Stimulated activated CD4-positive, alpha-beta T cell treated with anti-CD3 and anti-CD28 coated beads, Interleukin-4, amount 100 ng/mL, for 24 hours (primary cell): ENCODE measurements around the gene CYTH4.

Experiments
- DNase-seq: peaks from one replicate; pipeline ENCODE4 v3.0.0-alpha.2; 2020

Gene CYTH4

DNA sequence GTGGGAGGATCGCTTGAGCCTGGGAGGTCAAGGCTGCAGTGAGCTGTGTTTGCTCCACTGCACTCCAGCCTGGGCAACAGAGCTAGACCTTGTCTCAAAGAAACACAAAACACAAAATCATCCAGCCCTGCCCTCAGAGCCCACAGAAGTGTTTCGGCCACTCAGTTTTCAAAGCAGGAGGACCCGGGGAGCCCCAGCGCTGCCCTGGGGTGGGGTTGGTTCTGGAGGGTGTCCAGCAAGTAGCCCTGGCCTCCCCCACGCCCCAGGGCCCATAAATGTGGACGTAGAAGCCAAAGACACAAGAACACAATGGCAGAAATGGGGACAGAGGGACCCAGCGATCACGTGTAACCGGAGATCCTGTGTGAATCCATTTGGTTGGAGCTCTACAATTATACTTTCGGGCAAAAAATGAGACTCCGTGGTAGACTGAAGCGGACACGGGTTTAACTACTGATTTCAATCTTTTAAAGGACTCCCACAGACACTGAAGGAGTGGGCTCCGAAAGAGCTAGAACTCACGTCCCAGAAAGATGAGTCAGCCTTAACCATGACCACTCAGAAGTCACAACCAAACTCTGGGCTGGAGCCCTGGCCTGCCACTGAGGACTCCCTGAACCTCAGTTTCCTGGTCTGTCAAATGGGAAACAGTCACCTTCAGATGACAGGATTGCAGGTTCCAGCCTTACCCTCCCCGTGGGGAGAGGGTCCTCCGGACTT lies 9.0 kb upstream of the CYTH4 start:
- peak; percentile 32 for DNase-seq

DNA sequence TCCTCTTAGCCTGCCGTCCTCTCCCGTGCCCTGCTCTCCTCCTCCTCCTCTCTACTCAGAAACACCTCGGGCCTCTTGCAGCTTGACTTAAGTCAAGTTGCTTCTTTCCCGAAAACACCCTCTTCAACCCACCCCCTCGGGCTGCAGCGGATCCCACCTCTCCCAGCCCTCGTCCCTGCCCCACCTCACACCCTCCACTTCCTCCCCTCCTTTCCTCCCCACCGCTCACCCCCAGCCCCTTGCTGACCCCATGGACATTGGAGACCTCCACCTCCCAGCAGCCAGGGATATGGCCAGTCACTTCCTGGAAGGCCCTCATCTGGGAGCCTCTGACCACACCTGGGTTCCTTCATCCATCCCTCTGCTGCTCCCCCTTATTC lies 8.5 kb upstream of the CYTH4 start:
- no peak for DNase-seq

DNA sequence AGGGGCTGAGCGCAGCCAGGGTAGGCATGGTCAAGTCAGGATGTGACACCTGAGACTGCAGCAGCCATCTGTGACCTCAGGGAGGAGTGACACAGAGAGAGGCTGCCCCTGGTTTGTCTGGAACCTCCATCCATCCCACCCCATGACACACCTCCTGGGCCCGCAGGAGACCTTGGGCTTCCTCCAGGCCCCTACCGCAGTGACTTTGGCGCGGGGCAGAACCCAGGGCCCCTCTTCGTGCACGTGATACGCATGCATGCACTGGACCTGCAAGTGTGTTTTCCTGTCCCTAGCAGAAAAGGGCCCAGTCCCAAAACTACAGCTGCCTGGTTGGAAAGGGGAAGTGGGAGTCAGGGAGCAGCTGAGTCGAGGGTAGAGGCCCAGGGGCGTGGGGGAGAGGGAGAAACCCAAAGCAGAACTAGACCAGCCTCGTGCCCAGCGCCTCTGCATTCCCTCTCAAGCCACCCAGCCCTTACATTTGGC lies 7.9 kb upstream of the CYTH4 start:
- DNase-seq = no peak

DNA sequence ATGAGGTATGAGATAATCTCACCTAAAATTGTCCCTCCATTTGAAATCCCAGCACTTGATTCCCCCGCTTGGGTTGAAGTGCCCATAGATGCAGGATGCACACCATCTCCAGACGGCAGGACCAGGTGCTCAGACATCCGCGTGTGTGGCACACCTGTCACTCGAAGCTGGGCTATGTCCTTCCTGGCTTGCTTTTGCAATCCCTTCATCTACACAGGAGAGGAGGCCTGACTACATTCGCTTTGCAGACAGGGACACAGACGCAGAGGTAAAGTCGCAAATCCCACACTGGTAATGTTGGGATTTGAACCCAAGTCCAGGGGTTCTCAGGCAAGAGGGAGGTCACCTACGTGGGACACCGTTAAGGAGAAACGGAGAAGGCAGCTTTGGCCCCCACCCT lies 7.2 kb upstream of the CYTH4 start:
- no peak for DNase-seq

DNA sequence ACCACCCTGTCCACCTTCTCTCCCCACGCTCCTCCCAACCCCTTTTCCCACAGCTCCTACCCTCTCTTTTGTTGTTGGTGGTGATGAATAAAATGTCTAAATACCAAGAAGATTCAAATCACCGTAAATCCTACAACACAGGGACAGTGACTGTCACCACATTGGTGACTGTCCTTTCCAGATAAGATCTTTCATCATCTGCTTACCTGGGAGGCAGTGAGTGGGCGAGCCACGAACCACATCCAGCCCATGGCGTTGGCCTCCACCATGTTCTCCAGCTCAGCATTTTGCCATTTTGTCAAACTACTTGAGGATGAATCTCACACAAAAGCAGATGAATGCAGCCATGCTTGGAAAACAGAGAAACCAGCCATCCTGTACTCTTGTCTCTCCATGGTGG lies 6.7 kb upstream of the CYTH4 start:
- peak; percentile 28 for DNase-seq

DNA sequence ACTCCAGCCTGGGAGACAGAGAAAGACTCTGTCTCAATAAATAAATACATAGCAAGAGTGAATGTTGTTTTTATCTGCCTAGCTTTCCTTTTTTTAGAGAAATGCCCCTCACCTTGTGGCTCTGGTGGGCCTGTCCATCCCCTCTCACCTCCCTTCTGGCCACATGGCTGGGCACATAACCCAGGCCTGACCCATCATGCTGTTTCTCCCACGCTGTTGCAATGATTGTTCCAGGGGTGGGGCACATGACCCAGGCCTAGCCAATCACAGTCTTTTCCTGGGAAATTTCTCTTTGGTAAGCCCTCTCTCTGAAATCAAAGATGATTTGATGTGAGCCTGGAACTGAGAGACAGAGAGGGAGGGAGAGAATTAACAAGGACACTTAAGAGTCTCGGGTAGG lies 5.5 kb upstream of the CYTH4 start:
- DNase-seq = no peak

DNA sequence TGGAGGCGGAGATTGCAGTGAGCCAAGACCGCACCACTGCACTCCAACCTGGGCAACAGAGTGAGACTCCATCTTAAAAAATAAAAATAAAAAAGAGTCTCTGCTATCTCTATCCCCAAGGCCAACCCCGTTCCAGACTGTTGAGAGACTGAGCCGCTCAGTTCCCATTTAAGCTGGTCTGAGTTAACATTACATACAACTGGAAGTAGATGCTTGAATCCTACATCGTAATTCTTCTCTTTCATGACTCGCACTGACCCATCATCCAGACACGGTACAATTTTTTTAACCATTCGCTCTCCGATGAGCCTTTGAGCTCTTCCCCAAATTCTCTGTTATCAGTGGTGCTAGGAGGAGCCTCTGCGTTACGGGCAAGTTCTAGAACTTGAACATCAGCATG lies 4.9 kb upstream of the CYTH4 start:
- no peak for DNase-seq

DNA sequence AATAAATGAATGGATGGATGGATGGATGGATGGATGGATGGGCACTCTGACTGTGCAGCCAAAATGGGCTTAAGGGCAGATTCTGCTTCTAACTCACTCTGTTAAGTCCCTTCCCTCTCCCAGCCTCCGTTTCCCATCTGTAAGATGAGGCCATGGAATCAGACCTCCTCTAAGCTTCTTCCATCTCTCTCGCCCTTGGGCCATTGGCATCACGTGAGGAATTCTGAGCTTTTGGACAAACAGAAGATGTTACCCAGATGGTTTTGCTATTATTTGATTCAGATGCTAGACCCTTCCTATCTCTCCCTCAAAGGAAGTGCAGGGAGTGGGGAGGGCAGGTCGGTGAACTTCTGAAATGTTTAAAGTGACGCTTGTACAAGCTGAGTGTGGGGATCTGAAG lies 4.0 kb upstream of the CYTH4 start:
- no peak for DNase-seq

DNA sequence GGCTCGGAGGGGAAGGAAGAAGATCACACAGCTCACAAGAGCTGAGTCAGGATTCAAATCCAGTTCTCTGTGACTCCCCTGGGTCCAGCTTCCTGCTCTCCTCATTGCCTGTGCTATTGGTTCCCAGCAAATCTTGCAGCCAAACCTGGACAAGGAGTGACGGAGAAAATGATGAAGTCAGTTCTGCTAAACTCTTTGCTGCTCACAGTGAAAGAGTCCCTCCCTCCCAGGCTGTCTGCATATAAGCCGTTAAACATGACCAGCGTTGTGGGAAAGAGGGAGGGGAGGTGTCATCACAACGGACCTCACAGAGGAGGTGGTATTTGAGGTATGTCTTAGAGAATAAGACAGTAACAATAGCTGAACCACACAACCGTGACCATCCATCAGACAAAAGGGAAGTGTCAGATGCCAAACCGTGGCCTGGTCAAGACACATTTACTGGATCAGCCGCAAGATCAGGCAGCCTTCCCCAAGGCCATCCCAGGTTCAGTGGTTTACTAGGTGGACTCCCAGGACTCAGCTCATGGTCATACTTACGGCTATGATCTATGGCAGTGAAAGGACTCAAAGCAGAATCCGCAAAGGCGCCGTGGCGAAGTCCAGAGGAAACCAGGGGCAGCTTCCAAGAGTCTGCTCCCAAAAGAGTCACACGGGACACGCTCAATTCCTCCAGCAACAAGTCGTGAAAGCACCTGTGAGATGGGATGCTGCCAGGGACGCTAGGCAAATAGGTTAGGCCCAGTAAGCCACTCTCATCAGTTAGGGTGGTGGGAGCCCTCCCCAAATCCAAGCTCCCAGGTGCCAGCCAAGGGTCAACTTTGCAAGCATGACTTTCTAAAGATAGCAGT lies 2.8 kb upstream of the CYTH4 start:
- no peak for DNase-seq

DNA sequence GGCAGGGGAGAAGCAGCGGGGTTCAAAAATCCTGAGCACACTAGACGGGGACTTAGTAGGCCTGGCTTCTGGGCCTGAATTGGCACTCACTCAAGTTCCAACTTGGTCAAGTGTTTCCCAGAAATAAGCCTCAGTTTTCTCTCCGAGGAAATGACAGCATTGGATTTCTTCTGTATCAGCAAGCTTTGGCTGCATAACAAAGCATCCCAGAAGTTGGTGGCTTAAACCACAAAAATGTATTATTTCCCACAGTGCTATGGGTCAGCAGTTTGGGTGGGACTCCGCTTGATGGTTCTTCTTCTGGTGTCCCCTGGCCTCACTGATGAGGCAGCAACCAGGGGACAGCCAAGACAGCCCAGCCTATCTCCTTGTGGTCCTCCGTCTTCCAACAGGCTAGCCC lies 1.6 kb upstream of the CYTH4 start:
- DNase-seq = no peak

DNA sequence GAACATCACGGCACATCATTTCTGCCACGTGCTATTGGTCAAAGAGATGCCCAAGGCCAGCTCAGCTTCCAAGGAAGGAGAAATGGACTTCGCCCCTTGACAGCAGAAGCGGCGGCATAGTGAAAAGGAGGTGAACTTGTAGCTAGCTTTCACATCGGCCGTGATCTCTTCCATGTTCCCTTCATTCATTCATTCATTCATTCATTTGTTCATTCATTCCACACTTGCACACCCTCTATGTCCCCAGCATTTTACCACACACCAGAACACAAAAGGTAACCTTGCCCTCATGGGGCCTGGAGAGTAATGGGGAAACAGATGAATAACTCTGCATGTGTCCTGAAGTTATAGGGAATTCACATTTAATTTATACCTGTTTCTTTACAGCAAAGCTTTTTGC lies 1.1 kb upstream of the CYTH4 start:
- DNase-seq = no peak

DNA sequence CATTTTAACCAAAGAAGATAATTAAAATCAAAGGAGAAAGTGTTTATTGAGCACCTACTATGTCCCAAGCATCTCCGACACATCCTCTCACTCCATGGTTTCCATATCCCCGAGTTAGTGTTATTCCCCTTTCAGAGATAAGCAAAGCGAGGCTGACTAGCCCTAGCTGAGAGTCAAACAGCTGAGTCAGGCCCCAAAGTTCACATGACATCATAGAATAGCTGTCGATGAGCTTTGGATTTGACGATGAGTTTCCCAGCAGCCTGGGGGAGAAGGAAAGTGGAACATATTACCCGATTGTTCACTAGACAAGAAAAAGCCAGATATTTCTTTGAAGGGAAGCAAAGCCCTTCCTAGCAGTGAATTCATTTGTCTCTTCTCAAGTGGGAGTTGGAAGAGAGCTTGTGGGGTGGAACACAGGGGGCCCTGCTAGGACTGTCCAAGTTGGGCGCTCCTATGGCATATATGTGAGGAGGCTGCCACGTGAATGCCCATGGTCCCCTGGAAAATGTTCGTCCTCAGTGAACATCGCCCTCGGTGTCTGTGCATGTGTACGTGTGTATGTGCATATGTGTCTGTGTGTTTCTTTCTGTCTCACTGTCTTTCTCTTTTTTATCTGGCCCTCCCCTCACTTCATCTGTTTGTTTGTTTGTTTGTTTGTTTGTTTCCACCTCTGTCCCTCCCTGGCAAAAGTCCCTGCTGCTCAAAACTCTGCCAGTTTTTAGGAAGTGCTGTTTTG lies 493 bp upstream of the CYTH4 start:
- peak; percentile 48 for DNase-seq

DNA sequence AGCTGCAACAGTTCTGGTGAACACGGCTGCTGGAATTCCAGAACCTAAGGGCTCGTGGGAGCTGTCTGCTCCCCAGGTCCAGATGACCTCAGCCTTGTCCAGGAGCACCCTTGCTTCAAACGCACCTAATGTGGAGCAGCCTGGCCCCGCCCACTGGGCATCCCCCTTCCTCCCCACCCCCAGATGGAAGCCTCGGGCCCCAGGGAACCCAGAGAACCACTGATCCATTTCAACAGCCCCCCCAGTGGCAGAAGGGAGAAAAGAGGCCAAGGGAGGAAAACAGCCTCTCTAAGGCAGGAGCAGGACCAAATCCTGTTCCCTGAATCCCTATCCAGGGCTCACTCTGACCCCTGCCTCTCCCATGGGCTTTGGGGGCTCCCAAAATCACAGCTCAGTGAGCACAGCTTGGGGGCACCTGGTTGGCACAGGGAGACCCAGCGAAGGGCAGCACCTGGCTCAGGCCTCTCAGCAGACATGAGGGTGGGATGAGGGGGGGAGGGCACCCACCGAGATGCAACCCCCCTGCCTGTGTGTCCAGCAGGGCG lies 1.2 kb downstream of the CYTH4 start:
- peak; percentile 34 for DNase-seq

DNA sequence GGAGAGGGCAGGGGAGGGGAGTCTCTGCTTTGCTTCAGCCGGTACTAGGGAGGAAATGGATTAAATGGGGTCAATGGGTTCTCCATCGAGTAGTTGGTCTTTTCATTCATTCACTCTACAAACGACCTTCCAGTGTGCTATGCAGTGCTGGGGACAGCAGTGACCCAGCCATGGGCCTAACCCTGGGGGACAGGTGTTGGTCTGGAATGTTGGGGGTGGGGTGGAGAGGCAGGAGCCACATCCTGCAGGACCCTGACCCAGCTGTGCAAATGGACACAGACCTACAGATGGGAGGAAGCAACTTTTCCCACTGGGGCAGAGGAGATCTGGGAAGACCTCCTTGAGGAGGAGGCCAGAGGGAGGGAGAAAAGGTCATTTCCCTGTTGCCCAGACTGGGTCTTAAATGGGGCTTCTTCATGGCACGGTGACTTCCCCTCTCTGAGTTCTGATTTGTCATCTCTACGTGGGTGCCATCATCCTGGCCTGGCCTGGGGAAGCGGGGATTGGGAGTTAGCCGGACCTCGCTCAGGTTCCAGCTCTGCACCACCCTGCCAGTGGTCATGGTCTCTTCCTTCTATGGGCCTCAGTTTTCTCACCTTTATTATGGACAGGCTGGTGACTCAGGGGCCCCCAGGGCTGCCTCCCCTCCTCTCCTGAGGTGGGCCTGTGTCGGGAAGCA lies 2.0 kb downstream of the CYTH4 start:
- no peak for DNase-seq

DNA sequence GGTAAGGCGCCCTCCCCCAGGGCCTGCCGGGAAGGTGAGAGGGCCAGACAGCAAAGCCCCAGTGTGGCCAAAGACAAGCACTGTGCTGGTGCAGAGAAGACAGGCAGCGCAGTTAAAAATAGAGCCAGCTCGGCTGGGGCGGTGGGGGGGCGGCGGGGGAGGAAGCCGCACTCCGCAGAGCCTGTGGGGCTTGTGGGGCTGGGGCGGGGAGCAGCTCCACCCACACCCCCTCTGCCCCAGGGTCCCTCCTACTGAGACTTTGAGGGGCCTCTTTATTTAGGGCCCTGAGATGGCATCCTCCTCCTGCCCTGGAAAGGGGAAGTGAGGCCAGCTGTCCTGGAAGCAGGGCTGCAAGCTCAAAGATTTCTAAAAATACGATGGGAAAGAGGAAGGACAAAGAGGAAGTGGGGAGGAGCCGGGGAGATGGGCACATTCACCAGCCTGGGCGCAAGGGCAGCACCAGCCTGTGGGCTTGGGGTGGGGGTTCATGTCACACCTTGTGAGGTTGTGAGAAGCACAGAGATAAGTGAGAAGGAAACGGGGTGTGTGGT lies 2.6 kb downstream of the CYTH4 start:
- DNase-seq = peak; percentile 23

DNA sequence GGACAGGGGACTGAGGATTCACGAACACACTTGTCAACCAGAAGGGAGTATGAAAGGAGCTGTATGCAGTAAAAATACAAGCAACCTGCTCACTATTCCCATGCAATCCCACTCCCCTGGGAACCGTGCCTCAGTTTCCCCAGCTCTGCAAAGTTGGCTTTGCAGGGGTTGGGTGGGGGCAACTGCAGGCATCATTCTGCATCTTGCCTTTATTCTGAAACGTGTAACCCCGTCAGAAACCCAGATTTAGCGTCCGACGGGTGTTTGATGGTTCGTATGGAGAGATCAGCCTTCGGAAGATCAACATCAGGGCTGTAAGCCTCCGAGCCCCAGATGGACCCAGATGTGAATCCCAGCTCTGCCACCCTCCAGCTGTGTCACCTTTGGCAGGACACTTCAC lies 3.6 kb downstream of the CYTH4 start:
- DNase-seq = no peak

DNA sequence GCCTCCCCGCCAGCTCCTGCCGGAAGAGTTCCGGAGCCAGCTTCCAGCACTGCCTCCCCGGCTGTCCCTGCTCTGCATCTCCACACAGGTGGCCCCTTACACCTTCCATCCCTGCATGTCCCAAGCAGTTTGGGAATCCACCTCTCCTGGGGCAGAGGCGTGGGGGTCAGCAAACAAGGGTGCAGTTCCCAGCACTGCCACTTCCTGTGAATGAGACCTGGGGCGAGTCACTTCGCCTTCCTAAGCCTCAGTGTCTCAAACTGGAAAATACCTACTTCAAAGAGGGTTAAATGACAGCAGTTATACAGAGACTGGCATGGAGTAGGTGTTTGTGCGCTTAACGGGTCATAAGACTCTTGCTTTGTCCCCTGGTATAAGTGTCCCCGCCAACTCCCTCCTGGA lies 5.2 kb downstream of the CYTH4 start:
- no peak for DNase-seq

DNA sequence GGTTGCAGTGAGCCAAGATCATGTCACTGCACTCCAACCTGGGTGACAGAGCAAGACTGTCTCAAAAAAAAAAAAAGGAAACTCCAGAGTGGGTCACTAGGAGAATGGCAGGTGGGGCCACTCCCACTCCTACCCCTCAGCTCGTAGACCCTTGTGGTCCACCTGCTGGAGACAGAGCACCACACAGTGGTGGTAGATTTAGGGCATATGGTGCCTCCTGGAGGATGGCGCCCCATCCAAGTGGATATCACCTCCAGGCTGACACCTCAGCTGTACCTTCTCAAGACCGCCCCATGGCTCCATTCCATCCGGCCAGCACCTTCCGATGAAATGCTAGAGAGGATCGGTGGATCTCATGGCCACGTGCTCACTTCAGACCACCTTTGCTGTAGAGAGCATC lies 6.2 kb downstream of the CYTH4 start:
- DNase-seq = no peak

DNA sequence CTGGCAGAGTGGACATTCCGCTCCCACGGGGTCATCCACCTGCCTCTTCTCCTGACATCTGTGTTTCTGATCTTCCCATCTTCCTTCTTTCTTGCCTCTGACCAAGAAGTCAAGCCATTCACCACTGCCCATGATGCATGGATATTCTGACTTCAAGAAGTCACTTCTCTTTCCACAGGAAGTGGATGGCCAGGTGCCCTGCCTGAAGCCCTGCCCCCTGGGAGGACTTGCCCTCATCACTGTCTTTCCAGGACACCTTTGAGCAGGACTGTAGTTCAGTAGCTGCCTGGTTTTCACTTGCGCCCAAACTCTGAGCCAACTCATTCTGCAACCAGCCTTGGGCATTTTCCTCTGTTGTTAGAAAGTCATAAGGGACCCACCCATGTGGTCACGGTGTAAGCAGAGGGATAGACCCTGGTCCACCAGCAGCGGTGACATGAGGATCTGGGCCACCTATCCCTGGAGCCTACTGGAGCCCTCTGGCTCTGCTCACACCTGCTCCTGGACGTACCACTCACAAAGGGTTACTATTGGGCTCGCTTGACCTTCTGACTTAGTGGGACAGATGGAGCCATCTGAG lies 6.9 kb downstream of the CYTH4 start:
- no peak for DNase-seq

DNA sequence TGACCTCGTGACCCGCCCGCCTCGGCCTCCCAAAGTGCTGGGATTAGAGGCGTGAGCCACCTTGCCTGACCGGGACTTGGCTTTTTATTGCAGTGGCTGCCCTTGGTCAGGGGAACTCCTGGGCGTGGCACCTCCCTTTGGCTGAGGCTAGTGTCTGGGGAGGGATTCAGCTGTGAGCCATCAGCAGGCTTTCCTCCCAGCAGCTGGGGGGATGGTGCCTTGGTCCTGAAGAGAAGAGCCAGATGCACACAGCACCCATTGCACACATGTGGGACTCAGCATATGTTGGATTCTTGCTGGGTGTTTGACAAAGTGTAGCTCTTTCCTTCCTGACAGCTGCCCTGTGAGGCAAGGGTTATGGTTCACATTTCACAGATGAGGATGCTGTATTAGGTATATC lies 8.4 kb downstream of the CYTH4 start:
- no peak for DNase-seq

DNA sequence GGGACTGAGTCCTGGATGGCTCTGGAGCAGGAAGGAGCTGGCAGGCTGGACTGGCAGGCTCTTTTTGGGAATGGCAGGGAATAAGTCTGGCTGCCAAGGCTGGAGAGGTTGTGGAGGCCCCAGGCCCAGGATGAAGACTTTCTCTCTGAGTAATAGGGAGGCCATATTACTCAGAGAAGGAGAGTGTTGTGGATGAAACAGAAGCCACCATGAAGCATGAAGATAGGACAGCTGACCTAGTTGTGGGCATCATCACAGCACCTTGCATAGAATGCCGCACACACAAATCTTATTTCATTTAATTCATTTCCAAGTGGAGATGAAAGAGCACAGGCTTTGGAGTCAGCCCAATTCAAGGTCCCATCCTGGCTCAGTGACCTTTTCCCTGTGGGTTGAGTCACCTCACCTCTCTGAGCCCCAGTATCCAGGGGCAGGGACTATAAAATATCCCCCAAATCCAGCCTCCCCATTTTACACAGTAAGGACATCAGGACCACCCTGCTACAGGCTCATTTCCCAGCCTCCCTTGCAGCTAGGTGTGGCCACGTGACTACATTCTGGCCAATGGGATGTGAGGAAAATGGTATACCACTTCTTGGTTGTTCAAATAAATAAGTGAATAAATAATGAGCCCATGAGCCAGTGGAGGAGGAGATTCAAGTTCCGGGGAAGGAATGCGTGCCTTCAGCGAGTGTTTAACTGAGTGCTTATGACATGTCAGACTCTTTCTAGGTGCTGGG lies 9.4 kb downstream of the CYTH4 start:
- DNase-seq = no peak
